Stimulated activated CD8-positive, alpha-beta memory T cell treated with anti-CD3 and anti-CD28 coated beads, Interleukin-12 subunit alpha, Interleukin-12 subunit beta, amount 100 ng/mL, for 4 hours (primary cell): Measurements from ENCODE around the gene SIK2.
"Not testable (repeated sequence)": the region's sequence is repeated elsewhere in the genome, so short reads cannot be mapped to it uniquely, and the experiment has no call there.

Experiments
- DNase-seq: peaks from one replicate; pipeline ENCODE4 v3.0.0-alpha.2; 2020; ENCODE audit warnings: low read depth

SIK2 gene

GRCh38 chr11:111627591-111627990, 25.3 kb downstream of the SIK2 start:
- DNase-seq = no peak

GRCh38 chr11:111629499-111629898, 27.2 kb downstream of the SIK2 start:
- no peak for DNase-seq

GRCh38 chr11:111631024-111631665, 28.9 kb downstream of the SIK2 start:
- DNase-seq = no peak

GRCh38 chr11:111631666-111632039, 29.4 kb downstream of the SIK2 start:
- DNase-seq = no peak

GRCh38 chr11:111632516-111633220, 30.4 kb downstream of the SIK2 start:
- no peak for DNase-seq

GRCh38 chr11:111633248-111633647, 31.0 kb downstream of the SIK2 start:
- no peak for DNase-seq

- no peak for DNase-seq
Observed at GRCh38 chr11:111633756-111634362, 31.6 kb downstream of the SIK2 start.

GRCh38 chr11:111634981-111635705, 32.9 kb downstream of the SIK2 start:
- DNase-seq = no peak

- no peak for DNase-seq
Observed at GRCh38 chr11:111635706-111636045, 33.4 kb downstream of the SIK2 start.

- no peak for DNase-seq
Observed at GRCh38 chr11:111637885-111638284, 35.6 kb downstream of the SIK2 start.

- no peak for DNase-seq
Observed at GRCh38 chr11:111639226-111639925, 37.1 kb downstream of the SIK2 start.

GRCh38 chr11:111641339-111642015, 39.2 kb downstream of the SIK2 start:
- no peak for DNase-seq

GRCh38 chr11:111642542-111642941, 40.3 kb downstream of the SIK2 start:
- no peak for DNase-seq

- no peak for DNase-seq
Observed at GRCh38 chr11:111644922-111645321, 42.7 kb downstream of the SIK2 start.

- no peak for DNase-seq
Observed at GRCh38 chr11:111645657-111646316, 43.5 kb downstream of the SIK2 start.

GRCh38 chr11:111651336-111651735, 49.1 kb downstream of the SIK2 start:
- not testable (repeated sequence) for DNase-seq

GRCh38 chr11:111652184-111652583, 49.9 kb downstream of the SIK2 start:
- no peak for DNase-seq

GRCh38 chr11:111654601-111655000, 52.4 kb downstream of the SIK2 start:
- no peak for DNase-seq

- DNase-seq = no peak
Observed at GRCh38 chr11:111655924-111656323, 53.7 kb downstream of the SIK2 start.

GRCh38 chr11:111657905-111658304, 55.7 kb downstream of the SIK2 start:
- DNase-seq = not testable (repeated sequence)

GRCh38 chr11:111658493-111658892, 56.2 kb downstream of the SIK2 start:
- not testable (repeated sequence) for DNase-seq
